HEK293 (cell line): ENCODE measurements around the gene CDCA7.

Source experiments
- CTCF ChIP-seq: fragments of 450-650 bp; formaldehyde crosslinking; IDR thresholded peaks from 2 replicates; pipeline ENCODE4 v1.5.1; 2016; ENCODE audit warnings: missing biosample characterization, missing genetic modification characterization
- KLF8 ChIP-seq: fragments of 450-650 bp; formaldehyde crosslinking; IDR thresholded peaks from 2 replicates; pipeline ENCODE4 v1.5.1; 2016; ENCODE audit warnings: missing biosample characterization, missing genetic modification characterization
- KLF9 ChIP-seq: fragments of 450-650 bp; formaldehyde crosslinking; IDR thresholded peaks from 2 replicates; pipeline ENCODE4 v1.5.1; 2016; ENCODE audit warnings: missing biosample characterization, missing genetic modification characterization, low read depth
- ZFP37 ChIP-seq: fragments of 450-650 bp; formaldehyde crosslinking; IDR thresholded peaks from 2 replicates; pipeline ENCODE4 v1.5.1; 2016; ENCODE audit warnings: missing biosample characterization, missing genetic modification characterization
- ZNF24 ChIP-seq: fragments of 450-650 bp; formaldehyde crosslinking; IDR thresholded peaks from 2 replicates; pipeline ENCODE4 v1.5.1; 2016; ENCODE audit warnings: missing biosample characterization, missing genetic modification characterization
- ZNF776 ChIP-seq: fragments of 450-650 bp; formaldehyde crosslinking; IDR thresholded peaks from 2 replicates; pipeline ENCODE4 v1.5.0; 2017; ENCODE audit warnings: missing biosample characterization, missing genetic modification characterization, borderline replicate concordance
- ZNF830 ChIP-seq: fragments of 450-650 bp; IDR thresholded peaks from 2 replicates; pipeline ENCODE4 v1.5.0; 2018; ENCODE audit warnings: missing biosample characterization, missing genetic modification characterization, low read depth, mild to moderate bottlenecking, moderate library complexity
- TF ChIP-seq, protein P1 (sequence below): fragments of 450-650 bp; formaldehyde crosslinking; IDR thresholded peaks from 2 replicates; pipeline ENCODE4 v1.5.1; 2016; ENCODE audit warnings: missing biosample characterization, missing genetic modification characterization
- TF ChIP-seq, protein P2 (sequence below): fragments of 450-650 bp; formaldehyde crosslinking; IDR thresholded peaks from 2 replicates; pipeline ENCODE4 v1.5.1; 2016; ENCODE audit warnings: missing biosample characterization, missing genetic modification characterization, low read depth

GRCh38 chr2:173417341-173417740 lies 62.7 kb downstream of the CDCA7 start:
- TF ChIP-seq CTCF (tag by site-specific recombination): no peak
- no peak for TF ChIP-seq KLF9
- TF ChIP-seq, protein P1, sequence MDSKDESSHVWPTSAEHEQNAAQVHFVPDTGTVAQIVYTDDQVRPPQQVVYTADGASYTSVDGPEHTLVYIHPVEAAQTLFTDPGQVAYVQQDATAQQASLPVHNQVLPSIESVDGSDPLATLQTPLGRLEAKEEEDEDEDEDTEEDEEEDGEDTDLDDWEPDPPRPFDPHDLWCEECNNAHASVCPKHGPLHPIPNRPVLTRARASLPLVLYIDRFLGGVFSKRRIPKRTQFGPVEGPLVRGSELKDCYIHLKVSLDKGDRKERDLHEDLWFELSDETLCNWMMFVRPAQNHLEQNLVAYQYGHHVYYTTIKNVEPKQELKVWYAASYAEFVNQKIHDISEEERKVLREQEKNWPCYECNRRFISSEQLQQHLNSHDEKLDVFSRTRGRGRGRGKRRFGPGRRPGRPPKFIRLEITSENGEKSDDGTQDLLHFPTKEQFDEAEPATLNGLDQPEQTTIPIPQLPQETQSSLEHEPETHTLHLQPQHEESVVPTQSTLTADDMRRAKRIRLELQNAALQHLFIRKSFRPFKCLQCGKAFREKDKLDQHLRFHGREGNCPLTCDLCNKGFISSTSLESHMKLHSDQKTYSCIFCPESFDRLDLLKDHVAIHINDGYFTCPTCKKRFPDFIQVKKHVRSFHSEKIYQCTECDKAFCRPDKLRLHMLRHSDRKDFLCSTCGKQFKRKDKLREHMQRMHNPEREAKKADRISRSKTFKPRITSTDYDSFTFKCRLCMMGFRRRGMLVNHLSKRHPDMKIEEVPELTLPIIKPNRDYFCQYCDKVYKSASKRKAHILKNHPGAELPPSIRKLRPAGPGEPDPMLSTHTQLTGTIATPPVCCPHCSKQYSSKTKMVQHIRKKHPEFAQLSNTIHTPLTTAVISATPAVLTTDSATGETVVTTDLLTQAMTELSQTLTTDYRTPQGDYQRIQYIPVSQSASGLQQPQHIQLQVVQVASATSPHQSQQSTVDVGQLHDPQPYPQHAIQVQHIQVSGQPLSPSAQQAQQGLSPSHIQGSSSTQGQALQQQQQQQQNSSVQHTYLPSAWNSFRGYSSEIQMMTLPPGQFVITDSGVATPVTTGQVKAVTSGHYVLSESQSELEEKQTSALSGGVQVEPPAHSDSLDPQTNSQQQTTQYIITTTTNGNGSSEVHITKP (tag by site-specific recombination): no peak
- no peak for TF ChIP-seq KLF8
- no peak for TF ChIP-seq ZFP37 (tag by site-specific recombination)
- no peak for TF ChIP-seq ZNF776
- TF ChIP-seq ZNF830 (tag by site-specific recombination): no peak
- TF ChIP-seq, protein P2, sequence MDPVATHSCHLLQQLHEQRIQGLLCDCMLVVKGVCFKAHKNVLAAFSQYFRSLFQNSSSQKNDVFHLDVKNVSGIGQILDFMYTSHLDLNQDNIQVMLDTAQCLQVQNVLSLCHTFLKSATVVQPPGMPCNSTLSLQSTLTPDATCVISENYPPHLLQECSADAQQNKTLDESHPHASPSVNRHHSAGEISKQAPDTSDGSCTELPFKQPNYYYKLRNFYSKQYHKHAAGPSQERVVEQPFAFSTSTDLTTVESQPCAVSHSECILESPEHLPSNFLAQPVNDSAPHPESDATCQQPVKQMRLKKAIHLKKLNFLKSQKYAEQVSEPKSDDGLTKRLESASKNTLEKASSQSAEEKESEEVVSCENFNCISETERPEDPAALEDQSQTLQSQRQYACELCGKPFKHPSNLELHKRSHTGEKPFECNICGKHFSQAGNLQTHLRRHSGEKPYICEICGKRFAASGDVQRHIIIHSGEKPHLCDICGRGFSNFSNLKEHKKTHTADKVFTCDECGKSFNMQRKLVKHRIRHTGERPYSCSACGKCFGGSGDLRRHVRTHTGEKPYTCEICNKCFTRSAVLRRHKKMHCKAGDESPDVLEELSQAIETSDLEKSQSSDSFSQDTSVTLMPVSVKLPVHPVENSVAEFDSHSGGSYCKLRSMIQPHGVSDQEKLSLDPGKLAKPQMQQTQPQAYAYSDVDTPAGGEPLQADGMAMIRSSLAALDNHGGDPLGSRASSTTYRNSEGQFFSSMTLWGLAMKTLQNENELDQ (tag by site-specific recombination): no peak
- TF ChIP-seq ZNF24 (tag by site-specific recombination): no peak
